ENCODE data around the gene SNED1.

- TF ChIP-seq CTCF (optimal IDR thresholded peaks at IDR 0.05 in 1 of 3, IDR thresholded peaks at IDR 0.05 in 1 of 3, conservative IDR thresholded peaks at IDR 0.05 in 1 of 3; ENCODE audit: extremely low read depth in 1 of 3, insufficient read depth in 2 of 3, low read length in 3 of 3) (no peak), EZH2 (IDR thresholded peaks at IDR 0.05; ENCODE audit: low read length) (no peak)
Observed at GRCh38 chr2:241137276-241138190, 139.1 kb downstream of the SNED1 start.
